HepG2 (cell line): ENCODE results near the gene CHCHD6. TPM values are rescaled to one million over a fixed set of nuclear protein-coding genes. Genes with fewer than 3 reads are reported as not detected.

Experiments
- CCDC6 ChIP-seq: sonication (generic); formaldehyde crosslinking; IDR thresholded peaks from 2 replicates; pipeline ENCODE4 v1.8.1; 2022; ENCODE audit warnings: mild to moderate bottlenecking, missing genetic modification reagents, moderate library complexity
- DNMT1 ChIP-seq: sonication (generic); formaldehyde crosslinking; IDR thresholded peaks from 2 replicates; pipeline ENCODE4 v1.5.1; 2020; ENCODE audit warnings: mild to moderate bottlenecking, missing genetic modification reagents
- FOSL1 ChIP-seq: sonication (generic); formaldehyde crosslinking; IDR thresholded peaks from 2 replicates; pipeline ENCODE4 v1.9.0; 2021; ENCODE audit warnings: missing genetic modification reagents, borderline replicate concordance
- FOXM1 ChIP-seq: sonication (generic); formaldehyde crosslinking; IDR thresholded peaks from 2 replicates; pipeline ENCODE4 v1.5.0; 2020; ENCODE audit warnings: missing genetic modification reagents
- FUBP1 ChIP-seq: sonication (generic); formaldehyde crosslinking; IDR thresholded peaks from 2 replicates; pipeline ENCODE4 v1.5.1; 2020; ENCODE audit warnings: missing genetic modification reagents, mild to moderate bottlenecking, borderline replicate concordance
- HES4 ChIP-seq: sonication (generic); formaldehyde crosslinking; IDR thresholded peaks from 2 replicates; pipeline ENCODE4 v1.9.0; 2021; ENCODE audit warnings: mild to moderate bottlenecking, missing genetic modification reagents, borderline replicate concordance
- IRF2 ChIP-seq: IDR thresholded peaks from 2 replicates; pipeline ENCODE4 v1.6.1; 2018; ENCODE audit warnings: missing genetic modification reagents, missing compliant biosample characterization
- KDM3A ChIP-seq: IDR thresholded peaks from 2 replicates; pipeline ENCODE4 v1.6.1; 2018; ENCODE audit warnings: low read depth, missing compliant biosample characterization
- MLX ChIP-seq: IDR thresholded peaks from 2 replicates; pipeline ENCODE4 v1.6.1; 2016
- NRL ChIP-seq: sonication (generic); formaldehyde crosslinking; IDR thresholded peaks from 2 replicates; pipeline ENCODE4 v1.5.0; 2020; ENCODE audit warnings: missing genetic modification reagents, mild to moderate bottlenecking, moderate library complexity, borderline replicate concordance
- SNAPC4 ChIP-seq: sonication (generic); formaldehyde crosslinking; IDR thresholded peaks from 2 replicates; pipeline ENCODE4 v1.4.0; 2020; ENCODE audit warnings: mild to moderate bottlenecking, missing genetic modification reagents
- YY1 ChIP-seq: IDR thresholded peaks from 2 replicates; pipeline ENCODE4 v1.6.1; 2011; ENCODE audit warnings: low read length, low read depth, moderate library complexity, mild to moderate bottlenecking; ENCODE audit not compliant: insufficient read depth, insufficient replicate concordance
- ZBTB14 ChIP-seq: sonication (generic); formaldehyde crosslinking; IDR thresholded peaks from 2 replicates; pipeline ENCODE4 v1.4.0; 2020; ENCODE audit warnings: missing genetic modification reagents
- ZMYM2 ChIP-seq: sonication (generic); formaldehyde crosslinking; IDR thresholded peaks from 2 replicates; pipeline ENCODE4 v1.8.0; 2022; ENCODE audit warnings: mild to moderate bottlenecking, missing genetic modification reagents
- ZNF367 ChIP-seq: sonication (generic); formaldehyde crosslinking; IDR thresholded peaks from 2 replicates; pipeline ENCODE4 v1.4.0; 2020; ENCODE audit warnings: missing genetic modification reagents, borderline replicate concordance
- ZNF552 ChIP-seq: sonication (generic); formaldehyde crosslinking; IDR thresholded peaks from 2 replicates; pipeline ENCODE4 v1.9.0; 2022; ENCODE audit warnings: missing genetic modification reagents, mild to moderate bottlenecking, borderline replicate concordance
- ZNF644 ChIP-seq: IDR thresholded peaks from 2 replicates; pipeline ENCODE4 v1.6.1; 2016; ENCODE audit warnings: low read depth
- ZNF672 ChIP-seq: sonication (generic); formaldehyde crosslinking; IDR thresholded peaks from 2 replicates; pipeline ENCODE4 v1.8.1; 2022; ENCODE audit warnings: missing genetic modification reagents
- ZNF790 ChIP-seq: sonication (generic); formaldehyde crosslinking; IDR thresholded peaks from 2 replicates; pipeline ENCODE4 v1.8.0; 2022; ENCODE audit warnings: missing genetic modification reagents, mild to moderate bottlenecking, borderline replicate concordance
- ZNF850 ChIP-seq: sonication (generic); formaldehyde crosslinking; conservative IDR thresholded peaks from 2 replicates; pipeline ENCODE4 v1.9.0; 2021; ENCODE audit warnings: mild to moderate bottlenecking, missing genetic modification reagents
- polyA plus RNA-seq, 8 experiments: library from polyadenylated mRNA; depleted of rRNA in 3 of 8; stranded (reverse) in 7 of 8; unstranded in 1 of 8; fragments of >200 nt; fragmentation: Illumina TruSeq in 4 of 8; extraction: Trizol in 4 of 8; gene quantifications; 2 replicates each; pipeline versions ENCODE4 v1.2.1 to v1.2.3, GENCODE V29; 2011 to 2016; ENCODE audit warnings: low read depth in 4 of 8, missing spikeins in 1 of 8, mixed read lengths in 1 of 8; ENCODE audit not compliant: insufficient read depth in 1 of 8
- total RNA-seq, 5 experiments: library from RNA; depleted of rRNA; stranded (reverse); fragments of >200 nt; fragmentation: Illumina TruSeq; extraction: Trizol; gene quantifications; 2 replicates each; pipeline ENCODE4 v1.2.3, GENCODE V29; 2016; ENCODE audit warnings: low read depth in 1 of 5
- TF ChIP-seq, protein P1 (sequence below): sonication (generic); formaldehyde crosslinking; IDR thresholded peaks from 2 replicates; pipeline ENCODE4 v1.8.1; 2023; ENCODE audit warnings: mild to moderate bottlenecking, missing genetic modification reagents, borderline replicate concordance

The CHCHD6 gene
- total and polyA plus RNA-seq, 2 of the 13 experiments (the other 11 are each of a cell fraction or from before 2014, with no cell fraction given), result 20.3 to 20.8 TPM

GRCh38 chr3:126654571-126655383, 49.3 kb upstream of the CHCHD6 start, which contains the start of gene TXNRD3 (continued):
- TF ChIP-seq FOXM1 (no peak), YY1 (peak; percentile 57), KDM3A (CRISPR knock-in tag) (no peak), SNAPC4 (no peak), ZNF644 (CRISPR knock-in tag) (no peak), ZMYM2 (CRISPR knock-in tag) (no peak), IRF2 (CRISPR knock-in tag) (0 out of 2 replicates have a peak, but pooled peaks have one; percentile 24), ZNF790 (no peak), CCDC6 (CRISPR knock-in tag) (no peak; the same call in 1 of the 2 replicates), DNMT1 (CRISPR knock-in tag) (no peak), ZNF850 (CRISPR knock-in tag) (no peak), ZNF672 (peak; percentile 68; the same call in 1 of the 2 replicates), ZBTB14 (CRISPR knock-in tag) (peak; percentile 35), FOSL1 (CRISPR knock-in tag) (no peak), NRL (CRISPR knock-in tag) (no peak), MLX (CRISPR knock-in tag) (no peak), HES4 (peak; percentile 95), ZNF552 (CRISPR knock-in tag) (no peak), FUBP1 (CRISPR knock-in tag) (no peak), ZNF367 (no peak; the same call in 1 of the 2 replicates)
- TF ChIP-seq, protein P1, sequence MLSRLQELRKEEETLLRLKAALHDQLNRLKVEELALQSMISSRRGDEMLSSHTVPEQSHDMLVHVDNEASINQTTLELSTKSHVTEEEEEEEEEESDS (CRISPR knock-in tag), result no peak
